Activated CD4-positive, CD25-positive, alpha-beta regulatory T cell treated with anti-CD3 and anti-CD28 coated beads, Interleukin-2, amount 50 U/mL, for 16 hours (primary cell): ENCODE results near the gene TTLL8.
"Not testable (repeated sequence)": the region's sequence is repeated elsewhere in the genome, so short reads cannot be mapped to it uniquely, and the experiment has no call there.

Experiments
- DNase-seq: peaks from one replicate; pipeline ENCODE4 v3.0.0-alpha.2; 2020; ENCODE audit warnings: low read depth, low spot score

TTLL8 gene

DNA sequence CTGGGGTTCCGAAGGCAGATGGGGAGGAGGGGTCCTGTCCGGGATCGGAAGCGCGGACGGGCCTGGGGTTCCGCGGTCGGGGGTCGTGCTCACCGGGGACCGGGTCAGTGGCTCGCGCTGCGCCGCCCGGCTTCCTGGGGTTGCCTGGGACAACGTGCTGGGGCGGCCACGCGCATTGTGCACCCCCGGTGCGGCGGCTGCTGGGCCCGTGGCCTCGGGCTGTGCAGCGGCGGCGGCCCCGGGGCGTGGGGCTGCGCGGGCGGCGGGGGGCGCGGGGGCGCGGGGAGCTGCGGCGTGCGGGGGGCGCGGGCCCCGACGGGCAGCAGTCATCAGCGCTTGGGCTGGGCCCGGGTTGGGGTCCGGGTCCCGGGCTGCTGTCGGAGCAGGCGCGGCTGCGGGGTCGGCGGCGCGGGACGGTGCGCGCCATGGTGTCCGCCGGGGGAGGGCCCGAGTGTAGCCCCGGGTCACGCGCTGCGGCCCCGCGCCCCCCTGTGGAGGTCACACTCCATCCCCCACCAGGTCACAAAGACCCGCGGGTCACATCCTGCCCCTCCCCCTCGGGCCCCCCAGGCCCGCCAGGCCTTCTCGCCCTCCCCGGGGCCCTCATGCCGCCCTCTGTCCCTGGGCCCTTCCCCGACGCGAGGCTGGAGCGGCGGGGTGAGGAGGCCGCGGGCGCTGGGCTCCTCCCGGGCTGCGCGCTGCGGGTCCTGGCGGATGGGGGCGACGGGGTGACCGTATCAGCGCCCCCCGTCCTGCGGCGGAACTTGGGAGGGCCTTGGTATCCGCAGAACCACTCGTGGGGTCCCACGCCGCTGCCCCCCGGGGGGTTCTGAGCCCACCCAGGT lies at the start of gene TTLL8:
TTLL8 (minus strand) TSS at position 238 of the 845 bp plus-strand sequence.
- DNase-seq = no peak

DNA sequence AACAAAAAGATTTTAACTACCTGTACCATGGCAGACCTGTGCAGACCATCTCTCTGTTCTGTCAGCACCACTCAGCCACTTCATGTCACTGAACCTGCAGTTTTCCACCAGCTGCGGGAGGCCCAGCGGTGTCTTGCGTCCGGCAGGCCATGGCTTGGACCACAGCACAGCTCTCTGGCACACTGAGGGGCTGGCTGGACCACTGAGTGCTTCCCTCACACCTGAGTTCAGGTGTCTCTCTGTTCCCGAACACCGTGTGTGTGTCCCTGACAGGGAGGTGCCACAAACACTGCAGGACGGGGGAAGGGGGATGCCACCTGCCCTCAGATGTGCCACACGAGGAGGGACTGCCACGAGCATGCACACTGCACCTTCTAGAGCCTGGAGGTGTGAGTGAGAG lies 49.4 kb upstream of the TTLL8 start:
- DNase-seq = no peak

DNA sequence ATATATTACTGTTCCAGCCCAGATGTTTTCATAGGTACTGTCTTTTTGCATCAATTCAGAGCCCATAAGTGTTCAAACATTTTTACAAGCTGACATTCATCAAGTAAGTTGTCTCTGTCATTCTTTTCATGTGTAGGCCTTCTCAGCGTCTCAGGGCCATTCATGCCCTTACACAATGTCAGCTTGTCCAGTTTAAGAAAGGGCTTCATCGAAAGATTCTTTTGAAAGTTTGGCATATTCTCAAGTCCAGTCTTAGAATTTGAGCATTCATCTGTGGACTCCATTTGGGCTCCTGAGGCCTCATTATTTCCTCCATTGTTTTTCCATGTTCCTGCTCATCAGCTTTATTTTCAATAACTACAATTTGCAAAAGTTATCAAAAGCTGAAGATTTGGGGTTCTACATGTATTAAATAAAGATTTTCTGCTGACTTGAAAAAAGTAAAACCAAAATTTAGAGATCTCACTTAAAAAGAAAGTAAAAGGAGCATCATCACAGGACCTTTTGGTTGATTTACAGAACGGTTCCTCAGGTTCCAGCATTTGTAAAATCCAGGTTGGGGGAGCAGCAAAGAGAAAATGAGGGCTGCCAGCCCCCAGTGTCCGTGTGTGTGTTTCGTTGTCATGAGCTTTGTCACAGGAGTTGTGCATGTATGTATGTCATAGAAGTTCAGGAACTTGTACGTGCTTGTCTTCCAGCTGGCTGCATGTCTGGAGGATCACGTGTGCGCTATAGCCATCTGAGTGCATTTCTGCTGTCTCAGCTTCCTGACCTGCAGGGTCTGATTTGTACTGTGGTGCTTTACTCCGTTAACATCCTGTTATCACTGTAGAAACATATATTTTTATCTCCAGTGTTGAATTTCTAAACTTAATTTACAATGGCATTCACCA lies 47.4 kb upstream of the TTLL8 start:
- no peak for DNase-seq

DNA sequence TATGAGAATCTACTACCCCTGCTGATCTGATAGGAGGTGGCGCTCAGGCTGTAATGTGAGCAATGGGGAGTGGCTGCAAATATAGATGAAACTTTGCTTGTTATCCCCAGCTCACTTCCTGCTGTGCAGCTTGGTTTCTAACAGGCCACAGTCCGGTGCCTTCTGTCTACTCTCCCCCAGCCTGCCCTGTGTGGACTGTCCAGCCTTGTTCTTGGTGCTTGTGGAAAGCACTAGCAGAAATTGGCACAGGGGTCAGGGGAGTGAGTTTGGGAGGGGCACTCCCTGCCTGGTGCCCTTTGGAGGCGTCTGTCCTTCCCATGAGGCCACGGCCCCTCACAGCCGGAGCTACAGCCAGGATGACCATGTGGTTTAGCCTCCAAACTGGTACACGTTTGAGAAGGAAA lies 46.0 kb upstream of the TTLL8 start:
- DNase-seq = no peak

DNA sequence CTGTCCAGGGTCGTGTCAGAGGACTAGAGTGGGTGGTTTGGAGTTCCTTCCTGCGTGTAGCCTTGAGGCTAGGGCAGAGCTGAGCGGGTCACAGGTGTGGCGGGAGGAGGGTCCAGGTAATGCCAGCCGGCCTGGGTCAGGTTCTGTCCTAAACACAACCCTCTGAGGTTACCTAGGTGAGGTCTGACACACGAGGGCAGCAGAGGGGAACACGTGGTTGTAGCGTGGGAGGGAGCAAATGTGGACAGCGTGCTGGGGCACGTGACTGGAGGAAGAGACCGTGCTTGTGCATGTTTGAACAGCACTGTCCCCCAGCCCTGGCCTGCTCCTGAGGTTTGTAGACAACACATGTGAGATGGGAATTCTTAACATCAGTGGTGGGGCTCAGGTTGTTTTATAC lies 44.8 kb upstream of the TTLL8 start:
- no peak for DNase-seq

DNA sequence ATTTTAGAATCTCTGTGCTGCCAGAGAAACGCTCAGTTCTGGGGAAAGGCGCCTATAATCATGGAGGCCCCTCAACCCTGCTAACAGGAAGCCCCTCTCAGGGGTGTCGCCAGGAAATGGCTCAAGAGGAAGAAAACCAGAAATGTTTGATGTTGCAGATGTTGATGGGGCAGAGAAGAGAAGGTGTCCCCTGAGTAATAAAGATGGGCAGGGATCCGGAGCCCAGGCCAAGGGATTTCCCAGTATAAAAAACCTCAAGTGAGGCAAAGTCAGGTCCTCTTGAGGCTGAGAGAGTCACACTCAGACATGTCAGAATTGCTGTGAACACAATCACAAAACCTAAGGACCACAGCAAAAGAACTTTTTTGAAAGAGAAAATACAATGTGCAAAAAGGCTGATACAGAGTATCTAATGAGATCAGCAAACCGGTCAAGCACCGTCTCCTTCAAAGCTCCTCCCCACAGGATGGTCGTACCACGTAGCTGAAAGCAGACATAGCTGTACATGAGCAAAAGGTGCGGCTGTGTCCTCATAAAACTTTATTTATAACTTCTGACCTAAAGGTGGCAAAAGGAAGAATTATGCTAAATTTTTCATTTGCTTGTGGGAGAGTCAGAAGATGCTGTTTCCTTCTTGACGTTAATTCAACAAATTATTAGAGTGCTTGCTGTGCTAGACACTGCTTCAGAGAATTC lies 43.9 kb upstream of the TTLL8 start:
- no peak for DNase-seq

DNA sequence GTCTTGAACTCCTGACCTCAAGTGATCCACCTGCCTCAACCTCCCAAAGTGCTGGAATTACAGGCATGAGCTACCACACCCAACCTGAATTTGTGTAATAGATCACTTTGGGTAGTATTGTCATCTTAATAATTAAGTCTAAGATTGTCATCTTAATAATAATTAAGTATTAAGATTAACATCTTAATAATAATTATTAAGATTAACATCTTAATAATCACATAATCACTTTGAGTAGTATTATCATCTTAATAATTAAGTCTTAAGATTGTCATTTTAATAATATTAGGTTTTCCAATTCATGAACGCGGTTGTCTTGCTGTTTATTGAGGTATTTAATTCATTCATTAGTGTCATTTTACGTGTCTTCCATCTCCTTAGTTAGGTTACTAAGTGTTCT lies 40.0 kb upstream of the TTLL8 start:
- no peak for DNase-seq

DNA sequence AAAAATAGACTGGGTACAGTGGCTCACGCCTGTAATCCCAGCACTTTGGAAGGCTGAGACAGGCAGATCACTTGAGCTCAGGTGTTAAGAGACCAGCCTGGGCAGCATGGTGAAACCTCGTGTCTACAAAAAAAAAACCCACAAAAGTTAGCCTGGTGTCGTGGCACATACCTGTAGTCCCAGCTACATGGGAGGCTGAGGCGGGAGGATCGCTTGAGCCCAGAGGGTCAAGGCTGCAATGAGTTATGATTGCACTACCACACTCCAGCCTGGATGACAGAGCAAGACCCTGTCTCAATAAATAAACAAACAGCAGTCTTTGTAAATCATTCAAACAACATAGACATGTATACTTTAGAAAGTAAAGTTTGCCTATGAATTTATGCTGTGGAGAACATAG lies 34.2 kb upstream of the TTLL8 start:
- no peak for DNase-seq

DNA sequence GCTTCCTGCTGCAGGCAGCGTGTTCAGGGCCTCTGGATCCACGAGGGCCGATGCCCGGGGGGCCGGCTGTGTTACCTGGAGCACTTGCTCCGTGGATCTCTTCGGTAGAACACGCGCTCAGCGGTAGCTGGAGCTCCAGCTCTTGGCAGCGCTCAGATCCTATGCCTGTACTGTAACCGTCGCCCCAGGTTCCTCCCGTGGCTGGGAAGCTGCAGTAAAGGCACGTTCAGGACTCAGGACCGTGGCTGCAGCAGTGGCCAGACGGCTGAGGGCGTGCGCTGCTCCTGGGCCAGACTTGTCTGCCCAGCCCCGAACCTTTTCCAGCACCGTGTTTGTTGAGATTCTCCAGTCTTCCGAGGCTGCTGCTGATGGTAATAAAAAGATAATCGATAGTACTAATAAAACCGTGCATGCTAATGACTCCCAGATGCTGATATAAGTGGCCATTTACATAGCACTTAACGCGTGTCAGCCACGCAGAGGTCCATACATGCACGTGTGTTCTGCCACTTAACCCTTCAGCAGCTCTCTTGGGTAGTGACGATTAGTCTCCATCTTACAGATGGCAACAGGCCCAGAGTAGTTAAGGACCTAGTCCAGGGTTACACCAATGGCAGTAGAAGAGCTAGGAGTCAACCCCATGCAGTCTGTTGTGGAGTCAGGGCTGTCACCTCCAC lies 33.1 kb upstream of the TTLL8 start:
- DNase-seq = no peak

DNA sequence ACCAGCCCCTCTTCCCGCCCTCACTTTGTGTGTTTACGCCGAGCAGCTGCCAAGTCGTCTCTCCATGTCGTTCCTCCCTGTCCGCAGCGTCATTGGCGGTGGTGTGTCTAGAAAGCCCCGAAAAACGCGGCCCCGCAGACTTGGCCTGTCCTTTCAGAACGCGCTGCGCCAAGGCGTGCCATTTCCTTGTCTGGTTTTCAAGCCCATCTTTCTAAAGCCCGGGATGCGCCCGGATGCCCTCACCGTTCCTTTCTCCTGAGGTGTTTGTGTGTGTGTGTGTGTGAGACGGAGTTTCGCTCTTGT lies 32.3 kb upstream of the TTLL8 start:
- no peak for DNase-seq

DNA sequence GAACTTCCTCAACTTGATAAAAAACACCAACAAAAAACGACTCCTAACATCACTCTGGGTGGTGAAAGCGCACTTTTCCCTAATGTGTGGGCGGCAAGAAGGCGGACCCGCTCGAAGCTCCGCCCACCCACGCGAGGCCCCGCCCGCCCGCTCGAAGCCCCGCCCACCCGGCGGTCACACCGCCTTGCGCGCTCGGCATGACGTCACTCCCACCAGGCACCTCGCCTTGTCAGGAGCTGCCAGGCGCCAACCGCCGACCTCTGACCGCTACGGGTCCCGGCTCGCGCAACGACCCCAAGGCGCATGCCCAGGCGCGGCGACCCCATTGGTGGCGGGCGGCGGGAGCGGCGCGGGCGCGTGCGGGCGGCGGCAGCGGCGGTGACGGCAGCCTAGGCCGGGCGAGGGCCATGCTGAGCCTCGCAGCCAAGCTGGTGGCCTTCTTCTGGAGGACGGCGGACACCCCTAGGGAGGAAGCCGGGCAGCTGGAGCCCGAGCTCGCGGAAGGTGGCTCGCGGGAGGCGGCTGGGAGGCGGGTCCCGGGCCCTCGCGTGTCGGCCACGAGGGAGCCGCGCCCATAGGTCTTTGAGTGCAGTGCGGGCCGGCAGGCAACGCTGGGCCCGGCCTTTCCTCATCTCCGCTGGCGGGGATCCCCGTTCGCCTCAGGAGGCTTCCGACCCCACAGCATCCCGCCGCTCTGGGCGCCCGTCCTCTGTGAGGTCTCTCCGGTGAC lies 31.7 kb upstream of the TTLL8 start, which contains the start of gene MOV10L1:
MOV10L1 (plus strand) TSS at position 325 of the 730 bp plus-strand sequence; CDS start at position 408, 83 bp downstream.
- DNase-seq = no peak

DNA sequence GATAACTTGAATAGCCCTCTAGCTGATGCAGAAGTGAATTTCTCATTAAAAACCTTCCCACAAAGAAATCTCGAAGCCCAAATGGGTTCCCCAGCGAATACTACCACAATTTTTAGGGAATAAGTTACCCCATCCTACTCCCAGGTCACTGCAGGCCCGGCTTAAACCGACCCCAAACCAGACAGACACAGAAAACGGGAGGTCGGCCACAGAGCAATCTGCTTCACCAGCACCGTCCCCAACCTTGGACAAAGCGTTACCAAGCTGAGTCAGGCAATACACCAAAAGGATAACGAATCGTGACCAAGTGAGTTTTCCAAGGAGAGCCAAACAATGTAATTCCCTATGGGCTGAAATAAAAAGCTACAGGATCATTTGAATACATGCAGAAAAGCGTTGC lies 31.1 kb upstream of the TTLL8 start:
- DNase-seq = no peak

DNA sequence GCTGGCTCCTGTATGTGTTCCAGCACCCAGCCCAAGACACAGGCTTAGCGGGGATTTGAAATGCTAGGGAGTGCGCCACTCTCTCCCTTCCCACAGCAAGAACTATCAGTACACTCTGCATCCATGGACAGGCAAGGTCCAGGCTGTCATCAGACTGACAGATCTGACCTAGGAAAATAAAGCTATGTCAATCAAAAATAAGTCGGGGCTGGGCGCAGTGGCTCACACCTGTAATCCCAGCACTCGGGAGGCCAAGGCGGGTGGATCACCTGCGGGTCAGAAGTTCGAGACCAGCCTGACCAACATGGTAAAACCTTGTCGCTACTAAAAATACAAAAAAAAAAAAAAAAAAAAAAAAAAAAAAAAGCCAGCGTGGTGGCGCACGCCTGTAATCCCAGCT lies 30.0 kb upstream of the TTLL8 start:
- DNase-seq = no peak

DNA sequence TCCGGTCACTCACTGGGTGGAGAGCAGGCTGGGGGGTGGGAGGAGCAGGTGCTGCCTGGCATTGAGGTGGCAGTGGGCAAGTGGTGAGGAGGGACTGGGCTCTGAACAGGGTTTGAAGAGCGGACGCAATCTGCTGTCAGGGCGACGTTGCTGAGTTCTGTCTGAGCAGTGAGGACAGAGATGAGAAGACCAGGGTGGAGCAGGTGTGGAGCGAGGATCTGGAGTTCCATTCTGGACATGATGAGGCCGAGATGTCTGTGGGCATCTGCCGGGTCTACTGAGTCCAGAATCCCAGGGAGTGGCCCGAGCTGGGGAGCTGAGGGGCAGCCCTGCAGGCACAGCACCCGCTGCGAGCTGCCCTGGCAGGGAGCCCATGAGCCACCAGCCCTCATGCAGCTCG lies 29.5 kb upstream of the TTLL8 start:
- no peak for DNase-seq

DNA sequence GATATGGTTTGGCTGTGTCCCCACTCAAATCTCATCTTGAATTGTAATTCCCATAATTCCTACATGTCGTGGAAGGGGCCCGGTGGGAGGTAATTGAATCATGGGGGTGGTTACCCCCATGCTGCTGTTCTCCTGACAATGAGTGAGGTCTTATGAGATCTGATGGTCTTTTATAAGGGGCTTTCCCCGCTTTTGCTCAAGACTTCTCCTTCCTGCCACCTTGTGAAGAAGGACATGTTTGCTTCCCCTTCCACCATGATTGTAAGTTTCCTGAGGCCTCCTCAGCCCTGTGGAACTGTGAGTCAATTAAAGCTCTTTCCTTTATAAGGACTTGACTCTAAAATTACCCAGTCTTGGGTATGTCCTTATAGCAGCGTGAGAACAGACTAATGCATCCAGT lies 28.9 kb upstream of the TTLL8 start:
- not testable (repeated sequence) for DNase-seq

DNA sequence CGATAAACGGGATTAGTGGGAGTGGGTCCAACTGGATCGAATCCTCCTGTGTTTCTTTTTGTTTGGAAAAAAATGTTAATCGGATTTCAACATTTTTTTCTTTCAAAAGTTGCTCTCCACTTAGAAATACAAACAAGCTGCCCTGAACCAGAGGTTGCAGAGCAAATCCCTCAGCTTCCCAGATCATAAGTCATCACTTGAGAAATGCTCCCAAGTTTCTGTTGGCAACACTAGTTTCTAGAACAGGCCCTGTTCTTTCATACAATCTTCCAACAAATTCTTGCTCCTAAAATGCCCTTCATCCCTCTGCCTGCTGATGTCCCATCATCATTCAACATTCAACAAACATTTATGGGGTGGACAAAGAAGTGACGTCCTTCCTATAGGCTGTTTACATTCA lies 28.4 kb upstream of the TTLL8 start:
- DNase-seq = no peak

DNA sequence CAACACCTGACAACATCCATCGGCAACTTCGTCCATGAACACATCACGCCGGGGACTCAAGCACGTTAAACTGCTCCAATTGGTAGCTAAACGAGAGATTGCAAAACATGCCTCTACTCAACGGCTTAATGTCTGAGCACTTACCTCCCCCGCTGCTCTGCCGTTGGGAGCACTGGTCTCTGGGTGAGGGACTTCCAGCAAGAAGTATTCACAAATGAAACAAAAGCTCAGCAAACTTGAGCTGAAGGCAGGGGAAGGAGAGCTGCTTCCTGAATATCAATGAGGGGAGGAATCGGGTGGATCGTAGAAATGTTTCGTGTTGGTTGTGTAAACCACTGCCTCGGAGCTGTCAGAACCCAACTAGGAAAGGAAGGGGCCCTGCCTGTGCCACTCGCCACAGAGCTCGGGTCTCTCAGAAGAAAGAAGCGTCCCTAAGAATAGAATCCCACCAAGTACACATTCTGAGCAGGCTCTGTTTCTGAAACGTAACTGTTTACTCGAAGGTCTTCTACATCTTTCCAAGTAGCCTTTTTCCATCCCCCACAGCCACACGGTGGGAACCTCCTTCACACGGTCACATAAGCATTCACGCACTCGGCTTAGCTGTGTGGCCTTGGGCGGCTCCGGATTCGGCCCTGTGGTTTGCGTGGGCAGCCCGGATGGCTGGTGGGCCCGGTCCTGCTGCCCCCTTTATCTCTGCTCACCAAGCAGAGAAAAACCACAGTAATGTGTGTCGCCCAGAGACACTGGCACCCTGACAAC lies 27.3 kb upstream of the TTLL8 start, which contains the start of gene MLC1:
MLC1 (minus strand) TSS at position 216 of the 762 bp plus-strand sequence. CDS start 524 bp downstream, outside the sequence.
- no peak for DNase-seq

DNA sequence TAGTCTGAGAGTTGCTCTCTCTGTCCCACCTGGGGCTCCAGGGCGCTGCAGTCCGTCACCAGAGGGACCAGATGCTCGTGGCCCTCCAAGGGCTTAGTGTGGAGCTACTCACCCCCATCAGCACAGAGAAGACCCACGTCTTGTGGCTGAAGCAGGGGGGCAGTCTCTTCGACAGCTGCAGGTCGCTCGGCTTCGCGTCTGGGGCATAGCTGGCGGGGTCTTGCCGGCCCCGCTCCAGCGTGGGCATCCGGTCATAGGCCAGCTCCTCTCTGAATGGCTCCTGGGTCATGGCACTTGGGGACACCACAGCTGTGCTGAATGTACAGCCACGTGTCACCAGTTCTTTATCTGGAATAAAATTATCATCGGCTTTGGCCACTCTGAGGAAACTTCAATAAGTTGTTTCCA lies 26.5 kb upstream of the TTLL8 start:
- no peak for DNase-seq

DNA sequence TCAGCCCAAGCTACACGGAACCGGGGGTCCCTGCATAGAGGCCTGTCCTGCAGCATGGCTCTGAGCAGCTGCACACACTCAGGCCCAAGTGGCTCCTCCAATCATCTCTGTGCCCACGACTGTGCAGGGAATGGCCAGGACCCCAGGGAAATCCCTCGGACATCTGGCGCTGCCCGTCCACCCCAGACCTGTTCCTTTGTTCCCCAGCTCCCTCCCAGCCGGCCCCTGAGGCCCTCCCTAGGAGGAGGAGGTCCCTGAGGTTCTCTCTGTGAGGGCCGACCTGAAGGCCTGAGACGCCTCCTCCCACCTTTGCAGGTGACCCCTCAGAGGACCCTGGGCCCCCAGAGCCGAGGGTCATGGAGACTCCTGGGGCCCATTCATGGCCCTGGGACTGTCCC lies 26.0 kb upstream of the TTLL8 start:
- DNase-seq = no peak

DNA sequence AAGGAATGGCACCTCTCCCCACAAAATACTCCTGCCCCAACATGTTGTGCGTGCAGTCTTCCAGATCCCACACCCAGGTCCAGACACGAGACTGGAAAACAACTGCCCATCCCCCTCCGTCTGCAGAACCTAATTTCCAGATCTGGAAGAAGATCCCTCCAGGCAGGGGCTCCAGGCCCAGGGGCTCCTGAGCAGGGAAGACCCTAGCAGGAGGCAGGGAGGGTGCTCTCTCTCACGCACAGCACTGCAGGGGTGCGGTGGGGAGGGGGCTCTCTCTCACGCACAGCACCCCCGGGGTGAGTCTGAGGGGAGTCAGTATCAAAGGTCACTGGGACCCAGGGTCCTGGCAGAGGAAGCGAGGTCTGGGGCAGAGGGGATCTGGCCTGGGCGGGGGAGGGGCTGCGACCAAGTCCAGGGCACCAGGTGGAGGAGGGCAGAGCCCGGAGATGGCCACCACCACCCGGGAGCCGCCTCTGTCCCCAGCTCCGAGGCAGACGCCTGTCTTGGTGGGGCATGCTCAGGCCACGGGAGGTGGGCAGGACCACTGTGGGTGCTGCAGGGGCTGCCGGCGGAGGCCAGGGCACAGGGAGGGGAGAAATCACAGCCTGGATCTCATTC lies 25.5 kb upstream of the TTLL8 start:
- DNase-seq = no peak
